COLO829 (cell line): Measurements from ENCODE around the gene MAPT.

Experiments
- DNase-seq: peaks from one replicate; pipeline ENCODE4 v3.0.0; 2012; ENCODE audit warnings: low spot score

Gene MAPT

GRCh38 chr17:46028981-46029565, 134.7 kb downstream of the MAPT start:
- DNase-seq, result no peak

- no peak for DNase-seq
Measured at GRCh38 chr17:46029627-46030026, 135.3 kb downstream of the MAPT start.

GRCh38 chr17:46030752-46031151, 136.4 kb downstream of the MAPT start:
- no peak for DNase-seq

- DNase-seq, result no peak
Measured at GRCh38 chr17:46031440-46031839, 137.1 kb downstream of the MAPT start.

GRCh38 chr17:46031920-46032319, 137.6 kb downstream of the MAPT start:
- no peak for DNase-seq

- no peak for DNase-seq
Measured at GRCh38 chr17:46032909-46033308, 138.6 kb downstream of the MAPT start.

- DNase-seq, result no peak
Measured at GRCh38 chr17:46033392-46033791, 139.0 kb downstream of the MAPT start.

- DNase-seq, result no peak
Measured at GRCh38 chr17:46035112-46035818, 140.9 kb downstream of the MAPT start.

- no peak for DNase-seq
Measured at GRCh38 chr17:46036491-46036890, 142.1 kb downstream of the MAPT start.

- no peak for DNase-seq
Measured at GRCh38 chr17:46037722-46038255, 143.4 kb downstream of the MAPT start.

- no peak for DNase-seq
Measured at GRCh38 chr17:46038414-46038813, 144.1 kb downstream of the MAPT start.

GRCh38 chr17:46038937-46039336, 144.6 kb downstream of the MAPT start:
- DNase-seq, result no peak

GRCh38 chr17:46039592-46040186, 145.3 kb downstream of the MAPT start:
- no peak for DNase-seq

GRCh38 chr17:46042246-46042645, 147.9 kb downstream of the MAPT start:
- DNase-seq, result no peak

GRCh38 chr17:46042925-46043324, 148.6 kb downstream of the MAPT start:
- DNase-seq, result no peak

GRCh38 chr17:46043606-46044005, 149.3 kb downstream of the MAPT start:
- DNase-seq, result no peak

- peak; percentile 63 for DNase-seq
Measured at GRCh38 chr17:46044286-46044928, 150.1 kb downstream of the MAPT start.

GRCh38 chr17:46044989-46045388, 150.6 kb downstream of the MAPT start:
- DNase-seq, result peak; percentile 51

GRCh38 chr17:46045639-46046038, 151.3 kb downstream of the MAPT start:
- peak; percentile 81 for DNase-seq

GRCh38 chr17:46046957-46047356, 152.6 kb downstream of the MAPT start:
- no peak for DNase-seq

- no peak for DNase-seq
Measured at GRCh38 chr17:46047398-46047797, 153.0 kb downstream of the MAPT start.

- DNase-seq, result no peak
Measured at GRCh38 chr17:46047856-46048255, 153.5 kb downstream of the MAPT start.

GRCh38 chr17:46049656-46050055, 155.3 kb downstream of the MAPT start:
- no peak for DNase-seq
